Naive B cell (primary cell): ENCODE data around the gene ZNF524. TPM values are rescaled to one million over a fixed set of nuclear protein-coding genes. Genes with fewer than 3 reads are reported as not detected.

Experiments
- ATAC-seq, 2 donors: fragments of 150-1000 bp; cut with Tn5 transposase; 2 replicates each; pipeline ENCODE4 v1.10.0; 2021; ENCODE audit warnings: low read depth in 2 of 2, mild to moderate bottlenecking in 2 of 2, moderate library complexity in 2 of 2
- DNase-seq: peaks from one replicate; pipeline ENCODE4 v3.0.0; 2022
- H3K27ac Mint-ChIP-seq, 6 donors: one replicate each; pipeline ENCODE4 v1.8.0; 2020 to 2022; ENCODE audit warnings: mild to moderate bottlenecking in 6 of 6, mixed read lengths in 6 of 6, moderate library complexity in 5 of 6, inconsistent platforms in 2 of 6
- H3K27me3 Mint-ChIP-seq, 3 donors: one replicate each; pipeline ENCODE4 v1.8.0; 2021 to 2022; ENCODE audit warnings: mixed read lengths in 3 of 3, mild to moderate bottlenecking in 1 of 3
- H3K36me3 Mint-ChIP-seq, 2 donors: one replicate each; pipeline ENCODE4 v1.8.0; 2020 to 2022; ENCODE audit warnings: mixed read lengths in 2 of 2, inconsistent platforms in 1 of 2, mild to moderate bottlenecking in 1 of 2
- H3K4me1 Mint-ChIP-seq, 3 donors: one replicate each; pipeline ENCODE4 v1.8.0; 2020 to 2022; ENCODE audit warnings: mixed read lengths in 3 of 3, inconsistent platforms in 1 of 3, mild to moderate bottlenecking in 1 of 3, moderate library complexity in 1 of 3
- H3K4me3 Mint-ChIP-seq, 8 donors: one replicate each; pipeline ENCODE4 v1.8.0; 2020 to 2022; ENCODE audit warnings: mild to moderate bottlenecking in 8 of 8, mixed read lengths in 8 of 8, moderate library complexity in 8 of 8, inconsistent platforms in 2 of 8
- H3K9me3 Mint-ChIP-seq, 7 donors: one replicate each; pipeline ENCODE4 v1.8.0; 2020 to 2022; ENCODE audit warnings: mixed read lengths in 7 of 7, mild to moderate bottlenecking in 5 of 7, inconsistent platforms in 2 of 7, moderate library complexity in 1 of 7
- polyA plus RNA-seq, 6 donors: library from polyadenylated mRNA; unstranded; fragments of 300-500 nt; fragmentation: Illumina TruSeq; gene quantifications; one replicate each; pipeline ENCODE4 v1.2.3, GENCODE V29; 2021; ENCODE audit warnings: low read depth in 6 of 6

The ZNF524 gene
- polyA plus RNA-seq, 6 donors from 2014 or later: 25.1 to 42.1 (median 37.1) TPM

DNA sequence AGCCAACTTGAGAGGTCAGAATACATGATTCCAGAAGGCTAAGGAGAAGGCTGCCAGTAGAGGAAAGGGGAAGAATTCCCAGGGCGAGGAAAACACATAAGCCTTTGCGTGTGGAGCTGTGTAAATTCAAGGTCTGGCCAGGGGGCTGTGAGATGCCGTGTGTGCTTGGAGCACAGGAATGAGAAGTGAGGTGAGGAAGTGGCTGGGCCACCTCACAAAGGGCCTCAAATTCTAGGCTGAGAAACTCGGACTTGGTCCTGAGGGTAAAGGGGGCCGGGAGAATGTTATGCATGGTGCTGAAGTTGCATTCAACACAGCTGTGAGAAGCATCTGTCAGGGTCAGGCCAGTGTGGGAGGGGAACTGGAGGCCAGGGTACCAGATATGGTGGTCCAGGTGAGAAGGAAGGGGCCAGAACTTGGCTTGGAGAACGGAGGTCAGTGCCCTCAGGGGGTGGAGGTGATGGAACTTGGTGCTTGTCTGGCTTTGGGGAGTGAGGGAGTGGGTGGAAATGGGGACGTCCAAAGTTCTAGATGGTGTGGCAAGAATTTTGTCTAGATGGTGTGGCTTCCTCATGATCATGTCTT, 35.9 kb downstream of the ZNF524 start:
- Mint-ChIP-seq H3K27ac (peak overlapping the region; percentile 99 to 100 (median 100)), H3K4me3 (peak overlapping the region; percentile 95 to 100 (median 98)), H3K27me3 (no peaks in the 10 kb centered on the region), H3K36me3 (peaks cover 0 to 15% of the 10 kb centered on the region in 2 donors), H3K4me1 (peaks cover 50 to 82% (median 60%) of the 10 kb centered on the region in 3 donors), H3K9me3 (peaks cover 0 to 3% (median 0%) of the 10 kb centered on the region in 7 donors)
- ATAC-seq: no peak
- no peak for DNase-seq

GRCh38 chr19:55636723-55637122, 36.6 kb downstream of the ZNF524 start:
- ATAC-seq (no peak), DNase-seq (no peak)
- H3K9me3 Mint-ChIP-seq: peaks cover 0 to 3% (median 0%) of the 10 kb centered on the region in 7 donors
- H3K27ac Mint-ChIP-seq: peak overlapping the region in 5 of 6 donors; percentile 16 to 100 (median 82)
- H3K36me3 Mint-ChIP-seq: peaks cover 0 to 15% of the 10 kb centered on the region in 2 donors
- peaks cover 52 to 80% (median 62%) of the 10 kb centered on the region in 3 donors for H3K4me1 Mint-ChIP-seq
- H3K4me3 Mint-ChIP-seq: peak overlapping the region in 7 of 8 donors; percentile 95 to 100 (median 98)
- no peaks in the 10 kb centered on the region for H3K27me3 Mint-ChIP-seq

- Mint-ChIP-seq H3K4me3 (peak overlapping the region in 5 of 8 donors; percentile 6 to 100 (median 73)), H3K27me3 (no peaks in the 10 kb centered on the region), H3K4me1 (peaks cover 52 to 78% (median 60%) of the 10 kb centered on the region in 3 donors), H3K27ac (peak overlapping the region in 4 of 6 donors; percentile 82 to 100 (median 88)), H3K36me3 (peaks cover 0 to 15% of the 10 kb centered on the region in 2 donors), H3K9me3 (peaks cover 0 to 3% (median 0%) of the 10 kb centered on the region in 7 donors)
- DNase-seq (no peak), ATAC-seq (no peak)
Measured at GRCh38 chr19:55637534-55637933, 37.4 kb downstream of the ZNF524 start.

GRCh38 chr19:55638864-55639359, 38.8 kb downstream of the ZNF524 start:
- peaks cover 0 to 3% (median 0%) of the 10 kb centered on the region in 7 donors for H3K9me3 Mint-ChIP-seq
- DNase-seq: peak; percentile 46

GRCh38 chr19:55640043-55640576, 40.0 kb downstream of the ZNF524 start:
- Mint-ChIP-seq H3K4me3 (peak overlapping the region; percentile 70 to 96 (median 84)), H3K27ac (peak overlapping the region; percentile 64 to 94 (median 84)), H3K36me3 (peaks cover 0 to 8% of the 10 kb centered on the region in 2 donors), H3K27me3 (no peaks in the 10 kb centered on the region), H3K4me1 (peaks cover 63 to 77% (median 75%) of the 10 kb centered on the region in 3 donors), H3K9me3 (peaks cover 0 to 3% (median 0%) of the 10 kb centered on the region in 7 donors)
- peak; percentile 49 to 56 for ATAC-seq
- DNase-seq: peak; percentile 72

More at GRCh38 chr19:55638864-55639359, 38.8 kb downstream of the ZNF524 start:
- peak overlapping the region in 4 of 6 donors; percentile 50 to 71 (median 62) for H3K27ac Mint-ChIP-seq
- H3K36me3 Mint-ChIP-seq: peaks cover 0 to 15% of the 10 kb centered on the region in 2 donors
- H3K4me3 Mint-ChIP-seq: peak overlapping the region in 6 of 8 donors; percentile 0 to 95 (median 52)
- H3K27me3 Mint-ChIP-seq: no peaks in the 10 kb centered on the region
- ATAC-seq: peak; percentile 17 to 22
- H3K4me1 Mint-ChIP-seq: peaks cover 61 to 79% (median 72%) of the 10 kb centered on the region in 3 donors

DNA sequence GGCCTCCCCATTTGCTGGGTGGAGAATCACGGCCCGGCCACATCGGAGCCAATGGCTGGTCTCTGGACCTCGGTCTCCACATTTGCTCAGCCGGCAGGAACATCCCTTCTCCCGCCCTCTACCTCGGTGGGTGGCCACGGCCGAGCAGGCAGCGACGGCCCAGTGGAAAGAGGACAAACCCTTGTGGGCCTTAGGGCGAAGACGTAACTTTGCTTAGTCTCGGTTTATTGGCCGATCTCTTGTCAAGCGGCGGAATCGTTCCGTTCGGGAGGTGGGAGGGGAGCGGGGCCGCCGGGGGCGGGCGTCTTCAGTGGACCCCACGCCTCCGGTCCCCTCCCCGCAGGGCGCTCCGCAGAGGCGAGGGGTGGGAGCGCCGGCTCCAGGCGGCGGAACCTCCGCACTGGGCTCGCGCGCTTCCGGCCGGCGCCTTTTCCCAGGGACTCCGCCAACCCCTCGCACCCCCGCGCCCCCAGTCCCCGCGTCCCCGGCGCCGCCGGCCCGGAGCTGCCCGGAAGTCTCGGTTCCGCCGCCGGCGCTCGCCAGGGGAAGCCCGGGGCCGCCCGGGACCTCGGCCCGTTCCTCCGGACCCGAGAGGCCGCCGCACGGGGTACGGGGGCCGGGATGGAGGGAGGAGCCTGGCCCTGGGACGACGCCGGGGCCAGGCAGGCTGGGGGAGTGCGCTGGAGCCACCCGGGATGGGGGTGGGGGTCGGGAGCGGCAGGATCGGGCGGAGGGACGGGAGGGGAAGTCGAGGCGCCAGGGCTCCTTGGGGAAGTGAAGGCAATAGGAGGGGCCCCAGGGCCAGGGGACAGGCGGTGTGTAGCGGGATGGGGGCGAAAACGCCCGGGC, 40.7 kb downstream of the ZNF524 start, which contains the start of gene ZNF580:
ZNF580 (plus strand) TSS at position 426 of the 849 bp plus-strand sequence. CDS start 1,507 bp downstream, outside the sequence.
- H3K27ac Mint-ChIP-seq: peak within 1 kb of the TSS; percentile 66 to 95 (median 89)
- H3K36me3 Mint-ChIP-seq: peaks cover 0 to 7% of the 10 kb centered on the region in 2 donors
- peak within 1 kb of the TSS; percentile 91 to 99 (median 94) for H3K4me3 Mint-ChIP-seq
- peaks cover 56 to 77% (median 74%) of the 10 kb centered on the region in 3 donors for H3K4me1 Mint-ChIP-seq
- H3K9me3 Mint-ChIP-seq: peaks cover 0 to 3% (median 0%) of the 10 kb centered on the region in 7 donors
- DNase-seq (peak; percentile 38), ATAC-seq (peak; percentile 4 to 6)
- no peaks in the 10 kb centered on the region for H3K27me3 Mint-ChIP-seq

DNA sequence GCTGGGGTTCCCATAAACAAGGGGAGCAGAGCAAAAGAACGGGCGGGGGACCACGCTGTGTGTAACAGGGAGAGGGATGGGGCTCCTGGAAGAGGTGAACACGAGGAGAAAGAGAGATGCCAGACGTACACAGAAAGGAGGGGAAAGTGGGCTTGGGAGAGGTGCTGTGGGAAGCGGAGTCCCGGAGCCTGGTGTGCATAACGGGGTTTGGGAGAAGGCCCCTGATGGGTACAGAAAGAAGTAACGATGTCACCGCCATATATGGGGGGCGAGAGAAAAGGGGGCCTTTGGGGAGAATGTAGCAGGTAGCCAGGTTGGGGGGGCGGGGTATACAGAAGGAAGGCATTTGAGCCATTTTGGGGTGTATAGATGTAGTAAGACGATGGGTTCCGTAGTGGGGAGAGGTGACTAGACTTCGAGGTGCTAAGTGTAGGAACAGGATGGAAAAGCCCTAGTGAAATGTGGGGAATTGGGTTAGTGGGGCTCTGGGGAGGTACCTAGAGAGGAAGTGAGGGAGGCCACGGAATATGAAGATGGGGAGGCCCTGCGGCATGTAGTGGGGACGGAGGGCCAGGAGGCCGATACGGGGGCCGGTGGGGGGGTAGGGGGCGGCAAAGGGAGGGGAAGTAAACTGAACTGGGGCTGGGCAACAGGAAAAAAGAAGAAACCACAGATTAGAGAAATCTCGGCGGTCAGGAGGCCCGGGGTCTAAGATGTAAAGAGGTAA, 41.5 kb downstream of the ZNF524 start:
- ATAC-seq (peak in 1 of 2 donors; percentile 2), DNase-seq (peak; percentile 36)
- Mint-ChIP-seq H3K27me3 (no peaks in the 10 kb centered on the region), H3K27ac (peak overlapping the region; percentile 53 to 95 (median 90)), H3K4me1 (peaks cover 48 to 72% (median 66%) of the 10 kb centered on the region in 3 donors), H3K9me3 (peaks cover 0 to 3% (median 0%) of the 10 kb centered on the region in 7 donors), H3K36me3 (peaks cover 0 to 7% of the 10 kb centered on the region in 2 donors), H3K4me3 (peak overlapping the region; percentile 91 to 99 (median 94))

DNA sequence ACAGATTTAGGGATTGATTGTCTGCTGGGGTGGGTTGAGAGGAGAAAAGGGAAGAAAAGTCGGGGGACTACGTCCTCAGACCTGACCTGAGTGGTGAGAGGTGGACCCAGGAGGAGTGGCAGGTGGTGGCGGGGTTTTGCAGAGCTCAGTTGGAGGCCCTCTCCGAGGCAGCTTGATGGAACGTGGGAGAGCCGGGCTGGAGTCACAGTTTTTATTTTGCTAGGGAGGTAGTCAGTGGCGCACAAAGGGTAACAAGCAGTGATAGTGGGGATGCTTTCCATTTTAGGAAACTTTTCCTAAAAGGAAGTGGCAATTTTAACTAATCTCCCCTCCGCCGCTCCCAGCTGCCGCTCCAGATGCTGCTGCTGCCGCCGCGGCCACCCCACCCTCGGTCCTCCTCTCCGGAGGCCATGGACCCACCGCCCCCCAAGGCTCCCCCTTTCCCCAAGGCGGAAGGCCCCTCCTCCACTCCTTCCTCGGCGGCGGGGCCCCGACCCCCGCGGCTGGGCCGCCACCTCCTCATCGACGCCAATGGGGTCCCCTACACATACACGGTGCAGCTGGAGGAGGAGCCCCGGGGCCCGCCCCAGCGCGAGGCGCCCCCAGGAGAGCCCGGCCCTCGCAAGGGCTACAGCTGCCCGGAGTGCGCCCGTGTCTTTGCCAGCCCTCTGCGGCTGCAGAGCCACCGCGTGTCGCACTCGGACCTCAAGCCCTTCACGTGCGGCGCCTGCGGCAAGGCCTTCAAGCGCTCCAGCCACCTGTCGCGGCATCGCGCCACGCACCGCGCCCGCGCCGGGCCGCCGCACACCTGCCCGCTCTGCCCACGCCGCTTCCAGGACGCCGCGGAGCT, 42.3 kb downstream of the ZNF524 start:
- DNase-seq (peak; percentile 46), ATAC-seq (peak in 1 of 2 donors; percentile 11)
- peaks cover 0 to 7% of the 10 kb centered on the region in 2 donors for H3K36me3 Mint-ChIP-seq

GRCh38 chr19:55643003-55643886, 43.2 kb downstream of the ZNF524 start, which contains the start of gene ZNF581:
TSS of gene ZNF581 (plus strand) at chr19:55643649. CDS start at chr19:55644572, 923 bp downstream.
- Mint-ChIP-seq H3K36me3 (no peaks in the 10 kb centered on the region), H3K27me3 (no peaks in the 10 kb centered on the region), H3K4me3 (peak within 1 kb of the TSS; percentile 91 to 99 (median 97)), H3K27ac (peak within 1 kb of the TSS; percentile 91 to 99 (median 96)), H3K4me1 (peaks cover 38 to 67% (median 61%) of the 10 kb centered on the region in 3 donors), H3K9me3 (peaks cover 0 to 2% (median 0%) of the 10 kb centered on the region in 7 donors)
- ATAC-seq (peak; percentile 26 to 54), DNase-seq (peak; percentile 77)

More for the DNA sequence above, 42.3 kb downstream of the ZNF524 start:
- H3K27me3 Mint-ChIP-seq: no peaks in the 10 kb centered on the region
- H3K4me3 Mint-ChIP-seq: peak overlapping the region; percentile 91 to 99 (median 97)
- H3K4me1 Mint-ChIP-seq: peaks cover 44 to 72% (median 65%) of the 10 kb centered on the region in 3 donors
- peaks cover 0 to 3% (median 0%) of the 10 kb centered on the region in 7 donors for H3K9me3 Mint-ChIP-seq
- peak overlapping the region; percentile 91 to 99 (median 96) for H3K27ac Mint-ChIP-seq

DNA sequence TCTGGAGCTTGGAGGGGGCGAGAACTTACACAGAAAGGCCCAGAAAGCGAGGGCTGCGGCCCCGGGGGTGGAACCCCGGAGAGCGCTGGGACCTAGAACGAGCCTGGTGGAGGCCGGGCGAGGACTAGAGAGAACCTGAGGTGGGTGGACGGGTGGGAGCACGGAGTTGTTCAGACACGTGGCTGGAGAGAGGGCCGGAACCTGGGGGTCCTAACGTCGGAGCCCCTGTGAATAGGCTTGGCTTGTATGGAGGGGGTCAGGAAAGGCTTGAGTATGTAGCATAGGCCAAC, 43.7 kb downstream of the ZNF524 start:
- ATAC-seq (no peak), DNase-seq (no peak)
- H3K27me3 Mint-ChIP-seq: no peaks in the 10 kb centered on the region
- peaks cover 0 to 2% (median 0%) of the 10 kb centered on the region in 7 donors for H3K9me3 Mint-ChIP-seq
- no peaks in the 10 kb centered on the region for H3K36me3 Mint-ChIP-seq
- H3K4me3 Mint-ChIP-seq: peak overlapping the region; percentile 91 to 99 (median 96)
- peak overlapping the region; percentile 30 to 98 (median 85) for H3K27ac Mint-ChIP-seq
- H3K4me1 Mint-ChIP-seq: peaks cover 41 to 64% (median 63%) of the 10 kb centered on the region in 3 donors
